Transverse colon (tissue), 4 donors: ENCODE results near the gene LRRC26.

Experiments used
- CTCF ChIP-seq, 5 experiments: fragments of 200-600 bp in 3 of 5; fragments of 450-650 bp in 2 of 5; sonication (generic) in 3 of 5; IDR thresholded peaks; 1 replicate in 2 of 5; 2 replicates in 3 of 5; pipeline ENCODE4 v1.5.1; 2016 to 2017; ENCODE audit warnings: antibody characterized with exemption in 5 of 5, inconsistent platforms in 3 of 5, mild to moderate bottlenecking in 2 of 5, moderate library complexity in 1 of 5
- EP300 ChIP-seq: sonication (generic); formaldehyde crosslinking; IDR thresholded peaks from one replicate; pipeline ENCODE4 v1.6.1; 2017; ENCODE audit warnings: antibody characterized with exemption, low read depth
- POLR2A ChIP-seq: fragments of 450-650 bp; IDR thresholded peaks from one replicate; pipeline ENCODE4 v1.6.1; 2016; ENCODE audit warnings: antibody characterized with exemption, mild to moderate bottlenecking, moderate library complexity
- POLR2AphosphoS5 ChIP-seq, 3 donors: sonication (generic); formaldehyde crosslinking; IDR thresholded peaks; one replicate each; pipeline ENCODE4 v1.6.1; 2016; ENCODE audit warnings: antibody characterized with exemption in 3 of 3

- TF ChIP-seq POLR2AphosphoS5 (IDR thresholded peaks at IDR 0.05) (no peak), CTCF (IDR thresholded peaks at IDR 0.05) (no peak), POLR2A (no peak), EP300 (no peak)
Observed at GRCh38 chr9:137128158-137128861, 41.5 kb downstream of the LRRC26 start.
